GM12892 (cell line): ENCODE data around the gene IGF2BP3.

Experiments used
- DNase-seq: peaks from one replicate; pipeline ENCODE4 v3.0.0; 2011; ENCODE audit not compliant: insufficient read length
- FAIRE-seq: peaks from 2 replicates; lab custom pipeline; 2011; peaks lifted over from hg19 to GRCh38; lab: Jason Lieb, UNC
- POLR2A ChIP-seq: IDR thresholded peaks from 2 replicates; pipeline ENCODE4 v1.6.1; 2011; ENCODE audit warnings: low read depth, low read length, control low read depth
- POLR2AphosphoS5 ChIP-seq: IDR thresholded peaks from 2 replicates; pipeline ENCODE4 v1.6.1; 2011; ENCODE audit warnings: low read depth, low read length, control low read depth
- TAF1 ChIP-seq: IDR thresholded peaks from 2 replicates; pipeline ENCODE4 v1.6.1; 2011; ENCODE audit warnings: low read depth, mild to moderate bottlenecking, control low read depth, low read length, borderline replicate concordance

The IGF2BP3 gene

DNA sequence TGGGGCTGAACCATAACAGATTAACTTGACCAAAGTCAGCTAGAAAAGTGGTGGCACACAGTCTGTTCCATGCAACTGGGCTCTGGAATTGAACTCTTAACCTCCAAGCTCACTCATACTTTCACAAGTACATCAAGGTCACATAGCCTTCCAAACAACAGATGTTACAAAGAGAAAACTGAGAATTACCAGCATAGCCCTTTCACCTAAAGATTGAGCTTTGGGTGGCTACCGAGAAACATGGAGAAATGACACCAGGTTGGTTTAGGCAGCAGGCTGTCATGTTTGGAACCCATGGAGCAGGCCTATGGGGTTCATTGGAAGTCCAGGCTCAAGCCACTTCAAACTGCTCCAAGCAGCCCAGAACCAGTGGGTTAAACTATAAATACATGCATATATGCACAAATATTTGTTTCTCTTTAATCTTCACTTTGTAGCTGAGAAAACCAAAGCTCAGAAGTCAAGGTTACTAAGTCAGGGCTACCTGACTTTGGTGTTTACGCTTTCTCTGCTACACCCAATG, 112.1 kb downstream of the IGF2BP3 start:
- FAIRE-seq (no peak), DNase-seq (no peak)
- no peak for TF ChIP-seq TAF1
- no peak for TF ChIP-seq POLR2AphosphoS5
- TF ChIP-seq POLR2A, result no peak

DNA sequence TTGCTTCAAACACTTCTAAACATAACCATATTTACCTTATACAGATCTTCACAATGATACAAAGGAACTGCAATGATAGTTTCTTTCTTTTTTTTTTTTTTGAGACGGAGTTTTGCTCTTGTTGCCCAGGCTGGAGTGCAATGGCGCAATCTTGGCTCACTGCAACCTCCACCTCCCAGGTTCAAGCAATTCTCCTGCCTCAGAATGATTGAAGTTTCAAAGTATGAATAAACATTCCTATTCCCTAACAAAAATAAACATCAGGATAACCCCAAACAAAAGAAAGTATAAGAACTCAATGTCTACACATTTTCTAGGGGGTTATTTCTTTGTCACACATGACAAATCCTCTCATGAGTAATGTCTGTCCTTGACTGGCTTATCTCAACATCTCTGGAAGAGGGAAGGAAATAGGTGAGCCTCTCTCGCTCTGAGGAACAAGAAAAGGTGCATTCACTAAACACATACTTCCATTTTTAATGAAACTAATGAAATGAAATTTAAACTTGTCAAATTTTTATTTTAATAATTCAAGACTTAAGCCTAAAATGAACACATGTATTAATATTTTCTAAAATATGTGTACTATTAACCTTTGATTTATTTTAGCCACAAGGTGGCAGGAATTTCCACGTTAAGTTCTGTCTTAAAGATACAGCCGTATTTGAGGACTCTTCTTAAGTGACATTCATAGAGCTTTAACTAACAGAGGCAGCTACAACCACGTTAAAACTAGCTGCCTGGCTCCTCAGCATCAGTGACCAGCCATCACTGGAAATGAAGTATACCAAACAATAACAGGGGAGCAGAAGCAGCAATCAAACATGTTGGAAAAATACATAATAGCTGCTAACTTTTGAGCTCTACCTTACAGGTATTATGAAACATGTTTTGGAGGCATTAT, 112.8 kb downstream of the IGF2BP3 start:
- no peak for DNase-seq
- TF ChIP-seq POLR2A (no peak), TAF1 (no peak), POLR2AphosphoS5 (no peak)
- FAIRE-seq, result peak; percentile 58

DNA sequence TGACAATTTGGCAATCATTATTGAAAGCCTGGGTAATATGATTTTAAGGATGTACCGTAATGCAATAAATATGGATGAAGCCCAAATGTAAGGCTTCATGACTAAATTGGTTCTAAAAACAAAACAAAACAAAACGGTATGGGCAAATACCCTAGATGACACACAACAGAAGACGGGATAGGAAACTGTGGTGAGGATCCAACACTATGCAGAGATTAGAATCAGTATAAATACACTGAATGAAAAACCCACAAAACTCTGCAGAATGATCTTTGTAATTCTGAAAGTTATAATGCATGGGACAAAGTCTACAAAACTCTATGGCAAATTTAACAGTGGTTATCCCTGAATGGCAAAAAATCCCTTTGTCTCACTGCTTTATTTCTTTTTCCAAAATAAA, 113.6 kb downstream of the IGF2BP3 start:
- DNase-seq, result no peak
- TF ChIP-seq POLR2A (no peak), POLR2AphosphoS5 (no peak), TAF1 (no peak)

DNA sequence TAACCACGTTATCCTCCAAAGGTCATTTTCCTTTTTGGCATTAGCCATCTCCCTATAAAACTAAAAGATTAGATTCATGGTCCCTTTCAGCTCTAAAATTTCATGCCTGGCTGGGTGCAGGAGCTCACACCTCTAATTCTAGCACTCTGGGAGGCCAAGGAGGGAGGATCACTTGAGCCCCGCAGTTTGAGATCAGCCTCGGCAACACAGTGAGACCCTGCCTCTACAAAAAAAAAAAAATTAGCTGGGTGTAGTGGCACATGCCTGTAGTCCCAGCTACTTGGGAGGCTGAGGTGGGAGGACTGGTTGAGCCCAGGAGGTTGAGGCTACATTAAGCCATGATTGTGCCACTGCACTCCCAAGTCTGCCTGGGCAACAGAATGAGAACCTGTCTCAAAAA, 114.1 kb downstream of the IGF2BP3 start:
- DNase-seq (no peak), FAIRE-seq (no peak)
- no peak for TF ChIP-seq POLR2AphosphoS5
- TF ChIP-seq POLR2A, result no peak
- TF ChIP-seq TAF1, result no peak

More for the DNA sequence above, 113.6 kb downstream of the IGF2BP3 start:
- peak; percentile 64 for FAIRE-seq

DNA sequence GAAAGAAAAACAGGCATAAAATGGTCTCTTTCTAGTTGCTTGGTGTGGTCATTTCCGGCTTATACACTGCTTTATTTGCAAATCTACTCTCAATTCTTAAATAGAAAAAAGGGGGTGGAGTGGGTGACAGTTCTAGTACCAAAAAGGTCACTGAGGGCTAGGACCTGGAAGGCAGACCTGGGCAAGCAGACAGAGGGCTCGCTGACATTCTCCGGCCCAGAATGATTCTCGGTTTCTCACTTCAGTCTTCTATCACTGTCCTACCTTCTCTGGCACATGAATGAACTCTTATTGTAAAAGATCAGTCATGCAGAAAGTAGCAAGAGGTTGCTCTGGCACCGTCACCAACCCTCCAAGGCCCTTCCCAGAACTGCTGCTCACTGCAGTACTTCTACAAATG, 117.1 kb downstream of the IGF2BP3 start:
- TF ChIP-seq TAF1, result no peak
- TF ChIP-seq POLR2A, result no peak
- no peak for TF ChIP-seq POLR2AphosphoS5
- DNase-seq, result no peak
- no peak for FAIRE-seq

DNA sequence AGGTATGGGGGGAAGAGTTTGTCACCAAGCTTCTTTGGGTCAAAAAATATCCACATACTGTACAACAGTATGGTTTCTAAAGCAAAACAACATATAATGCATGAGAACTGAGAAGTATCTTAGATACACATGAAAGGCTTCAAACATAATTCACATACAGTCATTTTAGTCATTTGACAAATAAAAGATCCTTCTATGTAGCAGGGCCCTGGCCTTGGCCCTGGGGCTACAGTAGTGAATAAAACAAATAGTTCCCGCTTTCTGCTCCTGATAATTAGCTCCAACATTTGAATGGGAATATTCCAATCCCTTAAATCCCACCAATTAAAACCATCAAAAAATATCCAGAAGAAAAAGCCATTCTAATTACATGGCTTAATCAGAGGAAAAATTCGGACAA, 119.8 kb downstream of the IGF2BP3 start:
- DNase-seq (no peak), FAIRE-seq (no peak)
- TF ChIP-seq POLR2A (no peak), TAF1 (no peak), POLR2AphosphoS5 (no peak)

DNA sequence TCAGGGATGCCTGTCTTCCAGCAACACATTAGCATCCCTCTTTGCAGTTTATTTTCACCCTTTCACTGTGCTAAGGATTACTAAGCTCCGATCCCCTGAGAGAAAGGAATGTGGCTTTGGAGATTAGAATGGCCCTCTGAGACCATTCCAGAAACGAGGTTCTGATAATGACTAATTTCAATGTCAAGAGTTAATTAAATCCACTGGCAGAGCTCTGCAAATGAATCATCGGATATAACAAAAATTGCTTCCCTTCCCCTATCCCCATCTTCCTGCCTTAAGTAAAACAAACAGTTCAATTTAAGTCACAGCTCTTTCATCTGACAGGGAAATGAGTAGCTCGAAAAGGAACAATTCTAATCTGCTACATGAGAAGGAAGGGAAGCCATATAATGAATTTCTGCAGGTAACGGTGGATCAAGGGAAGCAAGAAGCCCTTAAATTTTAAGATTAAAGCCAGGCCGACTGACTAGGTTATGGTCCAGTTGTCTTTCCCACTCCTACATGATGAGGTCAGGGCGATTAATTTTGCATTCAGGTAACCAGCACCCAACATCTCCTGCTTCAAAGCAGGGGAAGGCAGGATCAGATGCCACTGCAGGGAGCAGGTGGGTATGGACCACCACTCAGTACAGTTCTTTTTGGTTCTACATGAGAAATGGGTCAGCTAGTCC, 120.7 kb downstream of the IGF2BP3 start:
- DNase-seq (no peak), FAIRE-seq (no peak)
- TF ChIP-seq TAF1 (no peak), POLR2AphosphoS5 (no peak), POLR2A (no peak)

DNA sequence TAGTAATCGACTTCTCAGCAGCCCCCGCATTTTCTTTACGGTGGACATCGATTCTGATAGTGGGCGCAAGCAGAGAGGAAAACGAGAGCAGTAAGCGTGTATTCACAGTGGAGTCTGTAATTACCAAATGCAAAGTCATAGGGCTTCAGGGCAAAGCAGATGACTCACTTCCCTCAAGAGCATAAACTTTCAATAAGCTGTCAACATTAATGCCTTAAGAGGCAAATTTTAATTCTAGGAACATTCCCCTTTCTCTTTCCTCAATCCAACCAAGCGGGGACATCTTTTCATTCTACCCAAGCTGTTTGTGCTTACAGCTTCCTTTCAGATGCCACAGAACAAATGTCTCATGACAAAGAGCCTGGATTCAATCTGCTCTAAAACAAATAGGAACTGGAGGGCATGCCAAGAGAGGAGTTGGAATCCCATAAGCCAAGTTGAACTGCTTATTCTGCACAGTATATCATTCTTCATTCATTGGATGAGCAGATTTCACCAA, 122.6 kb downstream of the IGF2BP3 start:
- TF ChIP-seq POLR2AphosphoS5 (no peak), POLR2A (no peak), TAF1 (no peak)
- DNase-seq (no peak), FAIRE-seq (peak; percentile 30)

DNA sequence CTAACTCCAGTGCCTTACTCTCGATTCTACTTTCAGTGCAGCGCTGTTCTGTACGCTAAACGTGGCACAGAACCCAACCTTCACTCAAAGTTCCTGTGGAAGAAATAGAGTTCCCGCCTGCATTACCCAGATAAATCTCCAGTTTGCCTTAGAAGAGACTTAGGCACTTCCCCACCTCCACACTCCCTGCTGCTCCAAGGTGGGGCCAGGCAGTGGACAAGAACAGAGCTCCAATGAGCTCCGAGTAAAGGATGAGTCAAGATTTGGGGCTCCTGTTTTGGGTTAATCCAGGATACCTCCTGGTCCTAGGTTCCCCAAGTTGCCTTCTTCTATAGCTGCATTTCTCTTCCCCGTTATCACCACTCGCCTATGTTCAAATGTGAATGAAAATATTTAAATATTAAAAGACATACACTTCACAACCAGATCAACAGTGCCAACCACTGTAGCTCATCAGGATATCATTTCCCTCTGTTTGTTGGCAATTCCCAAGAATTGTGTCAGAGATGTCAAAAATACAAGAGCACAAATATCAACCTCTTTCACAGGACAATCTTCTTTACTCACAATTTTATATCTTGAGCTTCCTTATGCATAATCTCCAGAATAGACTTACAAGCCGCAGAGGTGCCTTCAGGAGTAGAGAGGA, 123.1 kb downstream of the IGF2BP3 start:
- TF ChIP-seq POLR2A, result no peak
- no peak for TF ChIP-seq TAF1
- TF ChIP-seq POLR2AphosphoS5, result no peak
- FAIRE-seq (no peak), DNase-seq (no peak)

DNA sequence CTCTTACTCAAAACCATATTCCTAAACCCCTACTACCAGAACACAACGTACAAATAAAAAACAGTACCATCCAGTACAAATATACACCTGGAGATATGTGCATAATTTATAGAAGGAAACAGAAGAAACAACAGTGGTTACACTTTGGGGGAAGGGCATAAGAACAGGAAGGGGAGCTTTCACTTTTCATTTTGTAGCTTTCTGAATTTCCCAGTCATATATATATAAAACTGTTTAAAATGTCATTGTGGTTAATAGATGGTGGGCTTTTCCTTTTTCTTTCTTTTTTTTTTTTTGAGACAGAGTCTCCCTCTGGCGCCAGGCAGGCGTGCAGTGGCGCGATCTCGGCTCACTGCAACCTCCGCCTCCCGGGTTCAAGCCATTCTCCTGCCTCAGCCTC, 124.0 kb downstream of the IGF2BP3 start:
- no peak for DNase-seq
- TF ChIP-seq POLR2A, result no peak
- no peak for TF ChIP-seq TAF1
- no peak for TF ChIP-seq POLR2AphosphoS5
- FAIRE-seq, result no peak

DNA sequence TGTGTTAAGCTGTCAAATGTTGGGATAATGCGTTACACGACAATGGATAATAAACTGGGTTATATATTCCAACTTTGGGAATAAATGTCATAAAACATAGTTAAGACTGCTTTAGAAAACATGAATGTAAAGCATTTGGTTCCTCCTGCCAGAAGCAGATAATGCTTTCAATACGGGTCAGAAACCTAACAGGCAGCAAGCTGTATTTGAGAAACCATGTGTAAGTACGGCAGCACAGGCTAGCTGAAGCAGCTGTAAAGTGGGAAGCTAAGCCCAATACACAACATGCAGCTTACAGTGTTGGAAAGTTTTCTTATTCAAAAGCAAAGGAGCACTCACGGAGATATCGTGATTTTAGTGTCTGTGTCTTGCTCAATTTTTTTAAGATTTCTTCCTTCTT, 124.7 kb downstream of the IGF2BP3 start:
- FAIRE-seq (no peak), DNase-seq (no peak)
- TF ChIP-seq POLR2A, result no peak
- TF ChIP-seq TAF1, result no peak
- no peak for TF ChIP-seq POLR2AphosphoS5
